Lung (tissue), 12 donors: ENCODE data around the gene DCDC1. TPM values are rescaled to one million over a fixed set of nuclear protein-coding genes. Genes with fewer than 3 reads are reported as not detected.

Experiments
- ATAC-seq: fragments of 200-7000 bp; cut with Tn5 transposase; one replicate; pipeline ENCODE4 v1.9.1; 2020; ENCODE audit warnings: moderate number of reproducible peaks; ENCODE audit not compliant: insufficient read depth, low FRiP score
- DNase-seq, 3 donors: peaks; one replicate each; pipeline ENCODE4 v3.0.0-alpha.2; 2013 to 2017
- H3K27ac ChIP-seq, 2 donors: one replicate each; pipeline ENCODE4 v1.5.1; 2013; ENCODE audit warnings: mild to moderate bottlenecking in 2 of 2, moderate library complexity in 2 of 2, control low read depth in 1 of 2, inconsistent platforms in 1 of 2, low read depth in 1 of 2, low read length in 1 of 2
- H3K27me3 ChIP-seq, 3 donors: one replicate each; pipeline ENCODE4 v1.5.1; 2013; ENCODE audit warnings: low read length in 2 of 3; ENCODE audit not compliant: control insufficient read depth in 3 of 3, insufficient read depth in 3 of 3
- H3K36me3 ChIP-seq, 4 donors: one replicate each; pipeline ENCODE4 v1.5.1; 2013; ENCODE audit warnings: low read length in 4 of 4, mild to moderate bottlenecking in 1 of 4, moderate library complexity in 1 of 4; ENCODE audit not compliant: control insufficient read depth in 4 of 4, insufficient read depth in 4 of 4
- H3K4me1 ChIP-seq, 5 donors: one replicate each; pipeline ENCODE4 v1.5.1; 2013; ENCODE audit warnings: low read length in 5 of 5, mild to moderate bottlenecking in 2 of 5, moderate library complexity in 1 of 5; ENCODE audit not compliant: control insufficient read depth in 5 of 5, insufficient read depth in 5 of 5
- H3K4me3 ChIP-seq: one replicate; pipeline ENCODE4 v1.5.1; 2013; ENCODE audit warnings: mild to moderate bottlenecking, control low read depth, moderate library complexity
- H3K9ac ChIP-seq, 2 donors: one replicate each; pipeline ENCODE4 v1.5.1; 2013; ENCODE audit warnings: low read length in 2 of 2, control low read depth in 1 of 2; ENCODE audit not compliant: insufficient read depth in 1 of 2
- H3K9me3 ChIP-seq, 4 donors: one replicate each; pipeline ENCODE4 v1.5.1; 2013; ENCODE audit warnings: low read length in 3 of 4, mild to moderate bottlenecking in 1 of 4, moderate library complexity in 1 of 4; ENCODE audit not compliant: control insufficient read depth in 4 of 4, insufficient read depth in 3 of 4
- CTCF ChIP-seq: IDR thresholded peaks from 2 replicates; pipeline ENCODE4 v1.5.1; 2012; ENCODE audit warnings: mild to moderate bottlenecking; ENCODE audit errors: control extremely low read depth, extremely low read depth
- WGBS, 2 donors: extraction: QIAGEN DNeasy Blood & Tissue Kit; methylation state at CpG; one replicate each; pipeline ENCODE4 v1.1.7; 2013; 5-methylcytosine and 5-hydroxymethylcytosine counted together
- polyA plus RNA-seq, 2 donors: library from polyadenylated mRNA; stranded (reverse); fragments of 200-250 nt; gene quantifications; one replicate each; pipeline ENCODE4 v1.2.1, GENCODE V29; 2013
- total RNA-seq, 2 donors: library from RNA; depleted of rRNA in 1 of 2; stranded (reverse); fragments of >200 nt in 1 of 2; gene quantifications; one replicate each; pipeline ENCODE4 v1.2.1, GENCODE V29; 2014 to 2021
- donor health status: control.
- donor health status: control.
- donor health status: Bipolar disorder and iron deficiency.
- donor health status: healthy.
- donor health status: DM: yes; HTN: yes; CAD: no.

DCDC1 gene
- total and polyA plus RNA-seq, 4 donors, result 0.47 to 20.6 (median 4.7) TPM

GRCh38 chr11:31150011-31150410, 219.5 kb downstream of the DCDC1 start:
- ATAC-seq, result no peak
- Histone ChIP-seq H3K4me3 (no peak overlapping the region), H3K9ac (no peak overlapping the region), H3K27me3 (no peaks in the 10 kb centered on the region), H3K9me3 (peaks cover 0 to 3% (median 0%) of the 10 kb centered on the region in 4 donors), H3K4me1 (no peaks in the 10 kb centered on the region), H3K36me3 (no peaks in the 10 kb centered on the region), H3K27ac (no peak overlapping the region)
- 80 to 83% methylated on average over 2 of the region's 2 CpGs for WGBS, 2 donors
- DNase-seq, result no peak
- no peak for TF ChIP-seq CTCF

GRCh38 chr11:31141789-31142188, 227.8 kb downstream of the DCDC1 start:
- peak in 1 of 3 donors; percentile 13 for DNase-seq
- Histone ChIP-seq H3K4me3 (no peak overlapping the region), H3K9me3 (no peaks in the 10 kb centered on the region), H3K4me1 (no peaks in the 10 kb centered on the region), H3K27me3 (no peaks in the 10 kb centered on the region), H3K9ac (no peak overlapping the region), H3K36me3 (no peaks in the 10 kb centered on the region), H3K27ac (no peak overlapping the region)
- no peak for TF ChIP-seq CTCF
- no peak for ATAC-seq
- WGBS, 2 donors, result 10 to 24% methylated on average over 6 of the region's 6 CpGs

GRCh38 chr11:31139479-31139878, 230.1 kb downstream of the DCDC1 start:
- Histone ChIP-seq H3K27ac (no peak overlapping the region), H3K27me3 (no peaks in the 10 kb centered on the region), H3K4me1 (no peaks in the 10 kb centered on the region), H3K36me3 (no peaks in the 10 kb centered on the region), H3K9ac (no peak overlapping the region), H3K4me3 (no peak overlapping the region), H3K9me3 (no peaks in the 10 kb centered on the region)
- DNase-seq (no peak), ATAC-seq (no peak)
- TF ChIP-seq CTCF, result no peak
- 71 to 91% methylated on average over 4 of the region's 4 CpGs for WGBS, 2 donors
